GM21515 (cell line): ENCODE results near the gene ANTXR2.
"Not testable (repeated sequence)": the region's sequence is repeated elsewhere in the genome, so short reads cannot be mapped to it uniquely, and the experiment has no call there.

Source experiments
- ATAC-seq: cut with Tn5 transposase; IDR thresholded peaks from one replicate; pipeline ENCODE4 v1.9.1; 2021; ENCODE audit not compliant: unreplicated experiment

The ANTXR2 gene

DNA sequence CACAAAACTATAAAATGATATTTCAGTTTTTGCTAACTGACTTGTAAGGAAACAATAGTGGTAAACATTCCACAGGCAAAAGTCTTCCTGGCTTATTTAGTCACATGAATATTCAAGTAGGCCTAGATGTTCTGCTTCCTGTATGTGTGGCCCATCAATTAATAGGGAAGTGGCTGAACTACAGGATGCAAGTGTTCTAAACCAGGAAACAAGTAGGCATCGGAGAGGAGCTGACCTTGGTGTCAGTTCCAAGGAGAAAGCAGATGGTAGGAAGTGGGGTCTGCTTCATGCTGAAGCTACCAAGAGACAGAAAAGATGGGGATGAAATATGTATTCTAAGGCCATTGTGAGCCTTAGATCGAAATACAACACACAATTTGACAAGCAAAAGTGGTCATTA, 149.7 kb downstream of the ANTXR2 start:
- ATAC-seq = no peak

- no peak for ATAC-seq
Observed at GRCh38 chr4:79922011-79922410, 151.0 kb downstream of the ANTXR2 start.

DNA sequence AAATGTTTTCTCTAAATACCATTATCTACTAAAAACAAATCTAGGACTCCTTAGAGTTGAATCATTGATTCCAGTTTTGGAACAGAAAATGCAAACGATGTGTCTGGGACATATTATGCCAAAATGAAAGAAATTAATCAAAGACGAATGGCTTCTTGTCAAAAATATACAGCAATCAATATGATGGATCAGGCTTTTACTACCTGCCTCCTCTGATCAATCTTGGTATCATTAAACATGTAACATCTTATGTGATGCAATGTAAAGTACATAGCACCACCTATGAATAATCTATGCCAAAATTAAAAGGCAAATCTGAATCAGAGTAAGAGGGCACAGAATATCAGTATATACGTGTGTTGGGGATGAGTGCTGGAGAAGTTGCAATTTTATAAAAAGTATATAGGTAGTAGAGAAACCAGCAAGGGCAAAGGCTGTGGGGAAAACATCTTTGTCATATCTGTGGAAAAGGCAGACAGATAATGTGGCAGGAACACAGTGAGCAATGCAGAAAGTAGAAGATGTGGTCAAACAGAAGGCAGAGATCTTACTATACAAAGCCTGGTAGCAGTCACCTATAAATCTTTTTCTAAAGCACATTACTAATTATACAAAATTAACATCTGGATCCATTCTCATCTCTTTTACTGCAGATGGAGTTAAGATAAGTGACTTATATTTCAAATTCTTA, 152.7 kb downstream of the ANTXR2 start:
- ATAC-seq = no peak

DNA sequence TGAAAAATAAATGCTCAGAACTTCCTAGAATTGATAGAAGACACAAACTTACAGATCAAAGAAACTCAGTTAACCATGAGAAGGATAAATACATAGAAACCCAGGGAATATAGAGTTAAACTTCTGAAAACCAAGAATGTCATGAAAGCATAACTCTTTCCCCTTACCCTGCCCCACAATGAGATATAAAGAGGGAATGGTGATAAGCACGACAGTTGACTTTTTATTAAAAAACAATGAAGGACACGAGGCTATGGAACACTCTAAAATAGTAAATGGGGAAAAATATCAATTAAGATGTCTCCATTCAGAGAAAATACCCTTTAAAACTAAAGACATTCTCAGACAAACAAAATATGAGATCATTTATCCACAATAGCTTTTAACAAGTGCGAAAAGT, 154.7 kb downstream of the ANTXR2 start:
- ATAC-seq = no peak

GRCh38 chr4:79917246-79917645, 155.8 kb downstream of the ANTXR2 start:
- ATAC-seq = peak; percentile 92

GRCh38 chr4:79915246-79915645, 157.8 kb downstream of the ANTXR2 start:
- no peak for ATAC-seq

- ATAC-seq = no peak
Observed at GRCh38 chr4:79913581-79913980, 159.4 kb downstream of the ANTXR2 start.

DNA sequence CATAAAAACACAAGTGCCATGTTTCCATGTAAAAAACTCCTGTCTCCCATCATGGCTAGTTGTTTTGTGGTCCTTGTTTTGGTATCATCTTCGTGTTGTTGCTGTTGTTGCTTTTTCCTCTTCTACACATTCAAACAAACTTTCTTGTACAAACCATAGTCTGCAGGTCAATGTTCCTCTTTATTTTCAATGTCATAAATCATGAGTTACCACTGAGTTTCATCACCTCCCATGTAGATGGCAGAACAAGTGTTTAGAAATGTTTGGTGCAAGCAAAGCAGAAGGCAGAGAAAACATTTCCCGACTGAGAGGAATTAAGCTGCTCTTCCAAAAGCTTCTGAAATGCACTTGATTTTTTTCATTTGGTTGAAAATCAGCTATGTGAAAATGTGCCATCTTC, 166.0 kb downstream of the ANTXR2 start:
- ATAC-seq = no peak

DNA sequence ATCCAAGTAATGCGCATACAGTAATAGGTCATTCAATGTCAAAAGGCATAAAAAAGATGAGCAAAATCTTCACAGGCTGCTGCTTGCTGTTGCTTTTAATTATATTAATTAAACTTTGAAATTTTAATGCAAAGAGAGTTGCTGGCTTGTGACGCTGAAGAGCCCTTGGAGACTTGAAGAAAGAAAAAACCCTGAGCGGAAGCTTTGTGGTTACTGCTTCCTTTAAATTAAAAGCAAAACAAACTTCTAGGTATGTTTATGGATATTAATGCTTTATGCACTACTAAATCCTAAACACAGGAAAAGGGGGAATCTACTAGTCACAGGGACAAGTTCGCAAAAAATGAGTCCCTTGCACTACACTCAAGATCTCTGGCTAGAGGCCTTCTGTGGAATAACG, 166.7 kb downstream of the ANTXR2 start:
- no peak for ATAC-seq

GRCh38 chr4:79905212-79905611, 167.8 kb downstream of the ANTXR2 start:
- no peak for ATAC-seq

DNA sequence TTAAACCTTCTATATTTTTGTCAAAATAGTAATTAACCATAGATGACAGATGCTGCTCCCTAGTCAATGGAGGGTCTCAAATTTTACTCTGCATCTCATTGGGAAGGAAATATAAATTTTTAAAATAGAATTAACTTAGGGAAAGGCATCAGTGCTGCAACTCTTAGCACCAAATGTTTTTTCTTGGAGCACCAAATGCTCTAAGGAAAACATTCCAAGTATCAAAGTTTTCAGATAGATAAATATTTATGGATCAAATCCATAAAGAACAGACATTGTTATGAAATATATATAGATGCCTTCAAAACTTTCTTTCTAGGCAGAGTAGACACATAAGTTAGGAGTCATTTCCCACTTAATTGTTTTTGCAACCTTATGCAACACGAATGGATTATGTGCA, 168.7 kb downstream of the ANTXR2 start:
- no peak for ATAC-seq

DNA sequence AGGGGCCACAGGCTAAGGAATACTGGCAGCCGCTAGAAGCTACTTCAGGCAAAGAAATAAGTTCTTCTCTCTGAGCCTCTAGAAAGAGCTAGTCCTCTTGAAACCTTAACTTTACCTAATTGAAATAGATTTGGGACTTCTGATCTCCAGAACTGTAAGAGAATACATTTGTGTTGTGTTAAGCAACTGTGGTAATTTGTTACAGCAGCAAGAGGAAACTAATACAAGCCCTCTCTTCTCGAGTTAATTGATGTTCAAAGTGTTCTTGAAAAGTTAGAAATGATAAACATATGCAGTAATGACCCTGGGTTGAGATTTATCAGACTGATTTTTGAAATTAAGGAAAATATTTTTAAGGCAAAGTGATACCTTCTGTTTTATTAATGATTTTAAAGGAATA, 172.8 kb downstream of the ANTXR2 start:
- no peak for ATAC-seq

DNA sequence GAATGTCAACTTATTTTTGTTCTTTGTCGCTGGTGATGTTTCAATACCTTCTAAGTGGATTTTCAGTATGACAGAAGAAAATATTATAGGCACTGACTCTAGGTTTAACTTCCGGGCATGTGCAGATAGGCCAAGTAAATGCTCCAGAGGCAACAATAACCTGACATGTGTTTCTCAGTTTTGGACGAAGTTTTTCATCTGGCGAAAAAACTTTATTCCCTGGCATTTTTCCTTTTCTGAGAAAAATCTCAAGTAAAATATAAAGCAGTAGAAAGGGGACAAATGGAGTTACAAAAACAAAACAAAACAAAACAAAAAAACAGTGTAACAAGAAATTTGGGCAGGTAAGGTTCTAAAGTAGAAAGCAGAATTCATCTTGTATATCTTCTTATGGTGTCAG, 173.5 kb downstream of the ANTXR2 start:
- no peak for ATAC-seq

DNA sequence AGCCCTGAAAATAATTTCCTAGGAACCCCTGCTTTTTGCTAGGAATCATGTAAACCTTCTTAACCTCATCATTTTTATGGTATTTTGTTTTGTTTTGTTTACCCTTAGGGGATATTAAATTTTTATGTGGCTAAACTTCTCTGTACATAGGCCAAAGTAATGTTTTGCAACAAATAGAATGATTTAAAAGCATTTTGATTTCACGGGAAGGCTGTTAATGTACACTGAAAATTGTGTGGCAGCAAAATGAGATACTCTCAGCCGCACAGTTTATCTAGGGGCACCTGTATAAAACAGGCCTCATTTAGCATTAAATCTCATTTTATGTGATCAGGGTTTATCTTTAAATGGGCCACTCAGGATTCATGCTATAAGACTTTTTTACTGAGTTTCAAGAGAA, 175.0 kb downstream of the ANTXR2 start:
- no peak for ATAC-seq

- ATAC-seq = no peak
Observed at GRCh38 chr4:79897174-79897573, 175.9 kb downstream of the ANTXR2 start.

GRCh38 chr4:79893456-79893855, 179.6 kb downstream of the ANTXR2 start:
- ATAC-seq = no peak

GRCh38 chr4:79889026-79889425, 184.0 kb downstream of the ANTXR2 start:
- ATAC-seq = not testable (repeated sequence)

GRCh38 chr4:79886557-79886956, 186.5 kb downstream of the ANTXR2 start:
- ATAC-seq = no peak

DNA sequence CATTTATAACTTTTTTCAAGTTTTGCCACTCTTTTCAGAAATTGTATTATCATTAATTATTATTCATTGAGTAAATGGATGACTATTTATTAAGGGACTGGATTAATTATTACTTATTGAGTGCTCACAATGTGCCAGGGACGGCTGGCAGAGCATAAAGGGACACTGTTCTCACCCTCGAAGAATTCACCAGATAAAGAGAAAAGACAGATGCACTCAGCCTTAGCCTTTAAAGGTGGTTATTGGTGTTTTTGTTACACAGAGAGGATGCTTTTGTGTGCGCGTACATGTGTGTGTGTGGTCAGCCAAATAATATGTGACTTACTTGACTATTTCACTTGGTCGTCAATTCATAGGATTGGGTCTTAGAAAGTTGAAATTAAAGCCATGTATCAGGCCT, 187.0 kb downstream of the ANTXR2 start:
- no peak for ATAC-seq

GRCh38 chr4:79883290-79883689, 189.7 kb downstream of the ANTXR2 start:
- no peak for ATAC-seq

DNA sequence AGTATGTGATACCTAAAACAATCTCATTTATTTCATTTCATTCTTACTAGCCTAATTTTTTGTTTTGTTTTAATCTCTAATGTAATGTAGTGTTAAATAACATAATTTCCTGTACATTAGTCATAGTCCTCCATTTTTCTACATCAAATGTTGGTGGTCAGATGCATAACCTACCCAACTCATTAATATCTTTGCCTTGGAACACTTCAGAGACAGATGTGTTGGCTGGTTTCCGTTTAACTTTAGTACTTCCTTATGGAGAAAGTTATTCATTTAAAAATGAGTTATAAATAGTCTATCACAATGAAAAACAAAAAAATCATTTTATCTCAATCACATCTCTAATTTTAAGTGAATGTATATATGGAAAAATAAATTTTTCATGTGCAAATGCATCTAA, 190.2 kb downstream of the ANTXR2 start:
- no peak for ATAC-seq

- no peak for ATAC-seq
Observed at GRCh38 chr4:79881407-79881806, 191.6 kb downstream of the ANTXR2 start.

- no peak for ATAC-seq
Observed at GRCh38 chr4:79877511-79877910, 195.5 kb downstream of the ANTXR2 start.
